SU-DHL-6 (cell line): ENCODE results near the gene TDRD6.

ENCODE experiments used
- H2AFZ ChIP-seq: fragments of 200-600 bp; sonication (generic); 2 replicates; pipeline ENCODE4 v1.6.1; 2014; ENCODE audit warnings: low read depth, mild to moderate bottlenecking, moderate library complexity, mixed read lengths, antibody characterized with exemption, low read length; ENCODE audit not compliant: severe bottlenecking
- H3F3A ChIP-seq: fragments of 200-600 bp; shearing (Covaris generic); 2 replicates; pipeline ENCODE4 v1.6.0; 2016; ENCODE audit warnings: antibody characterized with exemption, mild to moderate bottlenecking; ENCODE audit not compliant: insufficient read depth
- H3K27ac ChIP-seq: fragments of 200-600 bp; sonication (generic); 2 replicates; pipeline ENCODE4 v1.5.1; 2016; ENCODE audit warnings: low read depth, mild to moderate bottlenecking, low read length, moderate library complexity, mixed read lengths
- H3K27me3 ChIP-seq: fragments of 200-600 bp; sonication (generic), shearing (Covaris generic); 2 replicates; pipeline ENCODE4 v1.6.0; 2014; ENCODE audit warnings: mild to moderate bottlenecking, low read length
- H3K36me3 ChIP-seq: fragments of 200-600 bp; sonication (generic); 2 replicates; pipeline ENCODE4 v1.6.1; 2014; ENCODE audit warnings: mild to moderate bottlenecking, low read length, mixed read lengths
- H3K4me2 ChIP-seq: fragments of 300-600, 200-600 bp; shearing (Covaris generic), sonication (generic); 2 replicates; pipeline ENCODE4 v1.6.0; 2014; ENCODE audit warnings: low read length, low read depth, mild to moderate bottlenecking; ENCODE audit not compliant: poor library complexity, severe bottlenecking
- H3K4me3 ChIP-seq: fragments of 200-600 bp; sonication (generic); 2 replicates; pipeline ENCODE4 v1.5.1; 2014; ENCODE audit warnings: antibody characterized with exemption, low read length, mild to moderate bottlenecking, mixed read lengths; ENCODE audit not compliant: insufficient read depth, poor library complexity, severe bottlenecking
- H3K79me2 ChIP-seq: fragments of 200-600 bp; sonication (generic); 2 replicates; pipeline ENCODE4 v1.6.1; 2014; ENCODE audit warnings: mild to moderate bottlenecking, low read length, moderate library complexity; ENCODE audit not compliant: insufficient read depth
- H3K9ac ChIP-seq: fragments of 200-600 bp; sonication (generic); 2 replicates; pipeline ENCODE4 v1.7.0; 2014; ENCODE audit warnings: mild to moderate bottlenecking, low read length
- H3K9me2 ChIP-seq: fragments of 200-600 bp; sonication (generic); replicated peaks from 2 replicates; pipeline ENCODE4 v1.6.1; 2014; ENCODE audit warnings: low read length; ENCODE audit not compliant: insufficient read depth
- H3K9me3 ChIP-seq: fragments of 200-600 bp; sonication (generic); 2 replicates; pipeline ENCODE4 v1.6.1; 2014; ENCODE audit warnings: low read length, mixed read lengths; ENCODE audit not compliant: insufficient read depth
- H4K20me1 ChIP-seq: fragments of 200-600 bp; sonication (generic); 2 replicates; pipeline ENCODE4 v1.6.1; 2014; ENCODE audit warnings: low read depth, mild to moderate bottlenecking, antibody characterized with exemption, low read length, moderate library complexity, mixed read lengths
- CTCF ChIP-seq: fragments of 200-600 bp; sonication (generic); IDR thresholded peaks from one replicate; pipeline ENCODE4 v1.5.1; 2017; ENCODE audit warnings: antibody characterized with exemption, mild to moderate bottlenecking, low read length, moderate library complexity; ENCODE audit not compliant: insufficient read depth, poor library complexity, severe bottlenecking
- EZH2phosphoT487 ChIP-seq: fragments of 200-600 bp; sonication (generic), shearing (Covaris generic); conservative IDR thresholded peaks from 2 replicates; pipeline ENCODE4 v1.6.1; 2018; ENCODE audit warnings: mild to moderate bottlenecking, antibody characterized with exemption, low read length, moderate library complexity, mixed read lengths

Gene TDRD6

GRCh38 chr6:46715141-46715540 is 27.5 kb downstream of the TDRD6 start:
- H3K9ac ChIP-seq: no peak overlapping the region
- no peaks in the 10 kb centered on the region for H3K27me3 ChIP-seq
- no peaks in the 10 kb centered on the region for H3K9me2 ChIP-seq
- H3K27ac ChIP-seq: no peak overlapping the region
- no peaks in the 10 kb centered on the region for H4K20me1 ChIP-seq
- H3K4me3 ChIP-seq: no peak overlapping the region
- no peak overlapping the region for H2AFZ ChIP-seq
- H3K36me3 ChIP-seq: no peaks in the 10 kb centered on the region
- H3K9me3 ChIP-seq: no peaks in the 10 kb centered on the region
- H3F3A ChIP-seq: no peaks in the 10 kb centered on the region
- TF ChIP-seq CTCF: no peak
- no peak overlapping the region for H3K4me2 ChIP-seq
- no peaks in the 10 kb centered on the region for H3K79me2 ChIP-seq

- Histone ChIP-seq H3K9me2 (no peaks in the 10 kb centered on the region; the same call in 1 of the 2 replicates), H3K27ac (no peak overlapping the region), H3F3A (no peaks in the 10 kb centered on the region), H3K4me3 (no peak overlapping the region), H3K9me3 (no peaks in the 10 kb centered on the region), H3K4me2 (no peak overlapping the region), H2AFZ (no peak overlapping the region), H3K9ac (no peak overlapping the region), H3K79me2 (no peaks in the 10 kb centered on the region), H4K20me1 (no peaks in the 10 kb centered on the region), H3K27me3 (no peaks in the 10 kb centered on the region), H3K36me3 (no peaks in the 10 kb centered on the region)
- TF ChIP-seq CTCF (no peak), EZH2phosphoT487 (no peak)
Observed at GRCh38 chr6:46719099-46719498, 31.4 kb downstream of the TDRD6 start.

GRCh38 chr6:46720401-46720800 is 32.7 kb downstream of the TDRD6 start:
- TF ChIP-seq EZH2phosphoT487 (no peak), CTCF (no peak)
- no peak overlapping the region for H3K27ac ChIP-seq
- no peaks in the 10 kb centered on the region; the same call in 1 of the 2 replicates for H3K9me2 ChIP-seq
- no peak overlapping the region for H3K9ac ChIP-seq
- no peaks in the 10 kb centered on the region for H4K20me1 ChIP-seq
- no peak overlapping the region for H2AFZ ChIP-seq
- no peak overlapping the region for H3K4me2 ChIP-seq
- no peaks in the 10 kb centered on the region for H3K9me3 ChIP-seq
- H3K79me2 ChIP-seq: no peaks in the 10 kb centered on the region
- H3K27me3 ChIP-seq: no peaks in the 10 kb centered on the region
- H3F3A ChIP-seq: no peaks in the 10 kb centered on the region
- H3K4me3 ChIP-seq: no peak overlapping the region
- H3K36me3 ChIP-seq: no peaks in the 10 kb centered on the region

GRCh38 chr6:46729787-46730326 is 42.2 kb downstream of the TDRD6 start:
- H3K27ac ChIP-seq: no peak overlapping the region
- TF ChIP-seq CTCF (no peak), EZH2phosphoT487 (no peak)
- no peaks in the 10 kb centered on the region for H3K36me3 ChIP-seq
- H3K4me2 ChIP-seq: no peak overlapping the region
- no peaks in the 10 kb centered on the region for H4K20me1 ChIP-seq
- no peaks in the 10 kb centered on the region for H3K27me3 ChIP-seq
- no peak overlapping the region for H3K4me3 ChIP-seq
- no peaks in the 10 kb centered on the region for H3K9me3 ChIP-seq
- no peak overlapping the region for H3K9ac ChIP-seq
- H3K9me2 ChIP-seq: no peaks in the 10 kb centered on the region
- H2AFZ ChIP-seq: no peak overlapping the region
- no peaks in the 10 kb centered on the region for H3F3A ChIP-seq
- no peaks in the 10 kb centered on the region for H3K79me2 ChIP-seq
